CD14-positive monocyte (primary cell): Measurements from ENCODE around the gene SOX5. TPM values are rescaled to one million over a fixed set of nuclear protein-coding genes. Genes with fewer than 3 reads are reported as not detected.

Experiments used
- DNase-seq, 3 donors: peaks; one replicate each; pipeline ENCODE4 v3.0.0-alpha.2; 2011 to 2022
- H2AFZ ChIP-seq: 2 replicates; pipeline ENCODE4 v1.6.0; 2012; ENCODE audit warnings: mild to moderate bottlenecking, low read depth, low read length, inconsistent platforms; ENCODE audit not compliant: insufficient read depth, poor library complexity, severe bottlenecking
- H3K27ac ChIP-seq, 2 donors: 1 replicate in 1 of 2; 2 replicates in 1 of 2; pipeline ENCODE4 v1.5.1; 2012 to 2013; ENCODE audit warnings: low read length in 2 of 2, control low read depth in 1 of 2, inconsistent platforms in 1 of 2, low read depth in 1 of 2, mild to moderate bottlenecking in 1 of 2
- H3K27me3 ChIP-seq, 2 donors: one replicate each; pipeline versions ENCODE4 v1.6.0 to v1.6.1; 2011 to 2013; ENCODE audit warnings: low read length in 2 of 2; ENCODE audit not compliant: control insufficient read depth in 2 of 2, insufficient read depth in 2 of 2
- H3K36me3 ChIP-seq, 2 donors: replicated peaks in 1 of 2; 1 replicate in 1 of 2; 2 replicates in 1 of 2; pipeline versions ENCODE4 v1.5.1 to v1.6.1; 2012 to 2013; ENCODE audit warnings: low read length in 2 of 2, control low read depth in 1 of 2, inconsistent platforms in 1 of 2, mild to moderate bottlenecking in 1 of 2; ENCODE audit not compliant: insufficient read depth in 2 of 2, control insufficient read depth in 1 of 2
- H3K4me1 ChIP-seq, 2 donors: 1 replicate in 1 of 2; 2 replicates in 1 of 2; pipeline versions ENCODE4 v1.5.1 to v1.6.1; 2012 to 2013; ENCODE audit warnings: low read length in 2 of 2, control low read depth in 1 of 2, inconsistent platforms in 1 of 2, mild to moderate bottlenecking in 1 of 2, moderate library complexity in 1 of 2; ENCODE audit not compliant: insufficient read depth in 2 of 2, control insufficient read depth in 1 of 2
- H3K4me2 ChIP-seq: replicated peaks from 2 replicates; pipeline ENCODE3; 2012; ENCODE audit warnings: low read length, moderate library complexity, mild to moderate bottlenecking; ENCODE audit not compliant: poor library complexity, severe bottlenecking; ENCODE audit errors: extremely low read depth
- H3K4me3 ChIP-seq, 3 experiments: fragments of 200-600 bp in 1 of 3; sonication (generic) in 1 of 3; replicated peaks in 1 of 3; 1 replicate in 2 of 3; 2 replicates in 1 of 3; pipeline ENCODE4 v1.5.1; 2011 to 2013; ENCODE audit warnings: low read length in 3 of 3, mild to moderate bottlenecking in 3 of 3, control low read depth in 2 of 3, low read depth in 2 of 3, inconsistent platforms in 1 of 3, moderate library complexity in 1 of 3
- H3K79me2 ChIP-seq: 2 replicates; pipeline ENCODE4 v1.6.0; 2012; ENCODE audit warnings: mild to moderate bottlenecking, control low read depth, inconsistent platforms, low read length, moderate library complexity; ENCODE audit not compliant: insufficient read depth
- H3K9ac ChIP-seq: 2 replicates; pipeline ENCODE4 v1.6.0; 2017; ENCODE audit warnings: low read length, mild to moderate bottlenecking; ENCODE audit not compliant: insufficient read depth, poor library complexity, severe bottlenecking
- H3K9me3 ChIP-seq, 2 donors: replicated peaks in 1 of 2; 1 replicate in 1 of 2; 2 replicates in 1 of 2; pipeline versions ENCODE4 v1.5.1 to v1.6.1; 2012 to 2013; ENCODE audit warnings: low read length in 2 of 2, control low read depth in 1 of 2; ENCODE audit not compliant: control insufficient read depth in 1 of 2, insufficient read depth in 1 of 2
- H4K20me1 ChIP-seq: 2 replicates; pipeline ENCODE4 v1.6.0; 2012; ENCODE audit warnings: mild to moderate bottlenecking, low read length, control low read depth, moderate library complexity; ENCODE audit not compliant: insufficient read depth
- H3K27ac Mint-ChIP-seq, 7 donors: one replicate each; pipeline ENCODE4 v1.8.0; 2020; ENCODE audit warnings: mild to moderate bottlenecking in 7 of 7, mixed read lengths in 7 of 7, moderate library complexity in 6 of 7, inconsistent platforms in 2 of 7
- H3K27me3 Mint-ChIP-seq, 3 donors: one replicate each; pipeline ENCODE4 v1.8.0; 2021 to 2022; ENCODE audit warnings: low read depth in 3 of 3, mild to moderate bottlenecking in 3 of 3, mixed read lengths in 3 of 3, moderate library complexity in 3 of 3, inconsistent platforms in 1 of 3
- H3K36me3 Mint-ChIP-seq, 2 donors: one replicate each; pipeline ENCODE4 v1.8.0; 2020; ENCODE audit warnings: mixed read lengths in 2 of 2, inconsistent platforms in 1 of 2, mild to moderate bottlenecking in 1 of 2
- H3K4me1 Mint-ChIP-seq: one replicate; pipeline ENCODE4 v1.8.0; 2020; ENCODE audit warnings: mild to moderate bottlenecking, mixed read lengths
- H3K4me3 Mint-ChIP-seq, 2 donors: one replicate each; pipeline ENCODE4 v1.8.0; 2020; ENCODE audit warnings: mild to moderate bottlenecking in 2 of 2, mixed read lengths in 2 of 2, moderate library complexity in 1 of 2
- H3K9me3 Mint-ChIP-seq, 7 donors: one replicate each; pipeline ENCODE4 v1.8.0; 2020 to 2022; ENCODE audit warnings: mixed read lengths in 7 of 7, mild to moderate bottlenecking in 6 of 7, moderate library complexity in 6 of 7, inconsistent platforms in 2 of 7
- CTCF ChIP-seq: fragments of 200-600 bp; IDR thresholded peaks from one replicate; pipeline ENCODE4 v1.8.0; 2022; ENCODE audit warnings: antibody characterized with exemption, mild to moderate bottlenecking
- WGBS: methylation state at CpG from one replicate; pipeline ENCODE4 v1.1.5; 2013; ENCODE audit warnings: missing lambda C conversion rate; ENCODE audit not compliant: insufficient coverage; 5-methylcytosine and 5-hydroxymethylcytosine counted together
- intact Hi-C, 2 donors: fragments of 100-400 bp; cut with micrococcal nuclease; formaldehyde crosslinking; loops; one replicate each; pipeline versions ENCODE4 v1.15.0 to v1.15.1; 2023
- polyA plus RNA-seq, 3 donors: library from polyadenylated mRNA; depleted of rRNA in 1 of 3; unstranded in 2 of 3; stranded (reverse) in 1 of 3; fragments of 300-500 nt in 2 of 3; fragments of >200 nt in 1 of 3; fragmentation: Illumina TruSeq in 2 of 3; gene quantifications; 1 replicate in 2 of 3; 2 replicates in 1 of 3; pipeline ENCODE4 v1.2.3, GENCODE V29; 2012 to 2021

The SOX5 gene
- polyA plus RNA-seq, 3 donors, result not detected

GRCh38 chr12:23921099-23921856 lies 28.2 kb downstream of the SOX5 start:
- Histone ChIP-seq H3K79me2 (no peaks in the 10 kb centered on the region), H2AFZ (no peak overlapping the region), H4K20me1 (no peaks in the 10 kb centered on the region), H3K4me3 (no peak overlapping the region), H3K27me3 (no peaks in the 10 kb centered on the region), H3K9ac (no peak overlapping the region), H3K4me2 (no peak overlapping the region), H3K4me1 (no peaks in the 10 kb centered on the region), H3K27ac (no peak overlapping the region), H3K36me3 (no peaks in the 10 kb centered on the region), H3K9me3 (no peaks in the 10 kb centered on the region)
- intact Hi-C loops, result no loop called here
- no peak for TF ChIP-seq CTCF
- Mint-ChIP-seq H3K36me3 (no peaks in the 10 kb centered on the region), H3K9me3 (peaks cover 0 to 8% (median 3%) of the 10 kb centered on the region in 7 donors), H3K27me3 (peaks cover 0 to 1% (median 0%) of the 10 kb centered on the region in 3 donors), H3K4me3 (no peak overlapping the region), H3K4me1 (no peaks in the 10 kb centered on the region), H3K27ac (no peak overlapping the region)
- DNase-seq, result no peak
- WGBS, result 83% methylated on average over 5 of the region's 5 CpGs

GRCh38 chr12:23911574-23911973 lies 37.9 kb downstream of the SOX5 start:
- no peaks in the 10 kb centered on the region for H3K9me3 ChIP-seq
- no peak overlapping the region for H3K4me3 Mint-ChIP-seq

More at GRCh38 chr12:23911574-23911973, 37.9 kb downstream of the SOX5 start:
- Histone ChIP-seq H3K27ac (no peak overlapping the region), H4K20me1 (no peaks in the 10 kb centered on the region), H3K4me2 (no peak overlapping the region), H3K36me3 (no peaks in the 10 kb centered on the region), H3K4me1 (no peaks in the 10 kb centered on the region), H3K79me2 (no peaks in the 10 kb centered on the region), H3K27me3 (no peaks in the 10 kb centered on the region), H3K9ac (no peak overlapping the region), H2AFZ (no peak overlapping the region), H3K4me3 (no peak overlapping the region)
- Mint-ChIP-seq H3K36me3 (no peaks in the 10 kb centered on the region), H3K27ac (no peak overlapping the region), H3K9me3 (peaks cover 0 to 11% (median 2%) of the 10 kb centered on the region in 7 donors), H3K4me1 (no peaks in the 10 kb centered on the region), H3K27me3 (peaks cover 0 to 2% (median 0%) of the 10 kb centered on the region in 3 donors)
- no CpG with 5 or more reads among the region's 3 CpGs for WGBS
- intact Hi-C loops, result no loop called here
- DNase-seq, result no peak
- no peak for TF ChIP-seq CTCF
